DND-41 (cell line): ENCODE results near the gene DYNC1I1.

Experiments
- EZH2 ChIP-seq: IDR thresholded peaks from 3 replicates; pipeline ENCODE4 v1.6.1; 2012; ENCODE audit warnings: borderline replicate concordance, low read depth, mild to moderate bottlenecking, moderate library complexity, low read length, inconsistent platforms; ENCODE audit not compliant: severe bottlenecking
- TF ChIP-seq, protein P1 (sequence below): IDR thresholded peaks from 2 replicates; pipeline ENCODE4 v1.5.1; 2012; ENCODE audit warnings: borderline replicate concordance, low read length, moderate library complexity, mild to moderate bottlenecking; ENCODE audit not compliant: poor library complexity, severe bottlenecking; ENCODE audit errors: extremely low read depth

DNA sequence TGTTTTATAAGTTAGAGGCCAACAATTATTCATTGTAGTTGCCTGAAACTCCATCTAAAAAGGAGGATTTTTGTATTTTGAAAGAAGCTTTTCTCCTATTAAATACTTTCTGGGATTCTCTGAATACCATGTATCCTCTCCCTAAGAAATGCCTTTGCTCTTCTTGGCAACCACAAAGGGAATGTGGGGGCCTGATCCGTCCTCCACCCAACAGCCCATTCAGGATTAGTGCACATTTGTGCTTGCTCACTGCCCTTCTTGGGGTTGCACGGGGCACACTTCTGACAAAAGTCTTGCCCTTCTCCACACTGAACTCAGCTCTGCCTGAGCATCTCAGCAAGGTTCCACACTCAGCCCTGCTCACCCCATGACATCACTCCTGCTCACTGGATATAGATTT, 355.4 kb downstream of the DYNC1I1 start:
- TF ChIP-seq, protein P1, sequence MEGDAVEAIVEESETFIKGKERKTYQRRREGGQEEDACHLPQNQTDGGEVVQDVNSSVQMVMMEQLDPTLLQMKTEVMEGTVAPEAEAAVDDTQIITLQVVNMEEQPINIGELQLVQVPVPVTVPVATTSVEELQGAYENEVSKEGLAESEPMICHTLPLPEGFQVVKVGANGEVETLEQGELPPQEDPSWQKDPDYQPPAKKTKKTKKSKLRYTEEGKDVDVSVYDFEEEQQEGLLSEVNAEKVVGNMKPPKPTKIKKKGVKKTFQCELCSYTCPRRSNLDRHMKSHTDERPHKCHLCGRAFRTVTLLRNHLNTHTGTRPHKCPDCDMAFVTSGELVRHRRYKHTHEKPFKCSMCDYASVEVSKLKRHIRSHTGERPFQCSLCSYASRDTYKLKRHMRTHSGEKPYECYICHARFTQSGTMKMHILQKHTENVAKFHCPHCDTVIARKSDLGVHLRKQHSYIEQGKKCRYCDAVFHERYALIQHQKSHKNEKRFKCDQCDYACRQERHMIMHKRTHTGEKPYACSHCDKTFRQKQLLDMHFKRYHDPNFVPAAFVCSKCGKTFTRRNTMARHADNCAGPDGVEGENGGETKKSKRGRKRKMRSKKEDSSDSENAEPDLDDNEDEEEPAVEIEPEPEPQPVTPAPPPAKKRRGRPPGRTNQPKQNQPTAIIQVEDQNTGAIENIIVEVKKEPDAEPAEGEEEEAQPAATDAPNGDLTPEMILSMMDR = no peak
- TF ChIP-seq EZH2 = no peak
